Measurements from ENCODE around the gene TXK. TPM values are rescaled to one million over a fixed set of nuclear protein-coding genes. Genes with fewer than 3 reads are reported as not detected.
A peak's percentile ranks its signal among the peaks of the same experiment; 100 is the strongest.

TXK gene
- polyA plus RNA-seq, 1 of the 3 experiments (the other 2 are of a cell fraction), result 0.61 TPM

DNA sequence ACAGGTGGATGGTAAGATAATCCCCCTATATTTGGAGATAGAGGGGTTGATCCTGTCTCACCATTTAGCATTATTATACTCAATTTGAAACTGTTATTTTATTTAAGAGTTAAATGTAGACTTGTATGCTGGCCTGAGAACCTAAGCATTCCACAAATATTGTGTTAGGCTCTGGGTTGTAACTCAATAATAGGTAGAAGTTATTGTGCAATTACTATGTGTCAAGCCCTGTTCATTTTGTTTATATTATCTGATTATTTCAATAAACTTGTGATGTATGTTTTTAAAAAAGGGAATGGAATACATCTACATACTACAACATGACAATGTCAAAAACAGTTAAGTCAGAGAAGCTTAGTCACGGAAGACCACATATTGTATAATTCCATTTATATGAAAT is 13.6 kb upstream of the TXK start:
- Histone ChIP-seq H3K27me3 (ENCODE audit: insufficient read depth) (no peaks in the 10 kb centered on the region), H3K79me2 (ENCODE audit: insufficient read depth) (no peaks in the 10 kb centered on the region), H3K9me2 (no peaks in the 10 kb centered on the region), H3F3A (replicated peaks; ENCODE audit: insufficient read depth) (no peaks in the 10 kb centered on the region), H3K27ac (ENCODE audit: low read depth in 2 of 2, low read length in 1 of 2) (no peak overlapping the region), H4K20me1 (ENCODE audit: insufficient read depth) (no peaks in the 10 kb centered on the region), H2AFZ (ENCODE audit: low read depth) (no peak overlapping the region), H3K4me1 (ENCODE audit: control insufficient read depth in 1 of 2, insufficient read depth in 2 of 2, low read depth in 1 of 2, low read length in 1 of 2) (no peaks in the 10 kb centered on the region), H3K4me3 (ENCODE audit: low read depth in 2 of 2, low read length in 1 of 2) (no peak overlapping the region), H3K9me3 (no peaks in the 10 kb centered on the region), H3K4me2 (no peak overlapping the region), H3K36me3 (replicated peaks in 1 of 2; ENCODE audit: control insufficient read depth in 1 of 2, insufficient read depth in 2 of 2, low read length in 1 of 2) (no peaks in the 10 kb centered on the region), H3K9ac (no peak overlapping the region)
- TF ChIP-seq, protein P1, sequence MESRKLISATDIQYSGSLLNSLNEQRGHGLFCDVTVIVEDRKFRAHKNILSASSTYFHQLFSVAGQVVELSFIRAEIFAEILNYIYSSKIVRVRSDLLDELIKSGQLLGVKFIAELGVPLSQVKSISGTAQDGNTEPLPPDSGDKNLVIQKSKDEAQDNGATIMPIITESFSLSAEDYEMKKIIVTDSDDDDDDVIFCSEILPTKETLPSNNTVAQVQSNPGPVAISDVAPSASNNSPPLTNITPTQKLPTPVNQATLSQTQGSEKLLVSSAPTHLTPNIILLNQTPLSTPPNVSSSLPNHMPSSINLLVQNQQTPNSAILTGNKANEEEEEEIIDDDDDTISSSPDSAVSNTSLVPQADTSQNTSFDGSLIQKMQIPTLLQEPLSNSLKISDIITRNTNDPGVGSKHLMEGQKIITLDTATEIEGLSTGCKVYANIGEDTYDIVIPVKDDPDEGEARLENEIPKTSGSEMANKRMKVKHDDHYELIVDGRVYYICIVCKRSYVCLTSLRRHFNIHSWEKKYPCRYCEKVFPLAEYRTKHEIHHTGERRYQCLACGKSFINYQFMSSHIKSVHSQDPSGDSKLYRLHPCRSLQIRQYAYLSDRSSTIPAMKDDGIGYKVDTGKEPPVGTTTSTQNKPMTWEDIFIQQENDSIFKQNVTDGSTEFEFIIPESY (IDR thresholded peaks at IDR 0.05; ENCODE audit: borderline replicate concordance, low read depth), result no peak
- no peak for TF ChIP-seq JUND (IDR thresholded peaks at IDR 0.05)
- TF ChIP-seq EP300 (IDR thresholded peaks at IDR 0.05; ENCODE audit: borderline replicate concordance in 1 of 2, low read depth in 1 of 2, low read length in 1 of 2), result no peak
- TF ChIP-seq, protein P2, sequence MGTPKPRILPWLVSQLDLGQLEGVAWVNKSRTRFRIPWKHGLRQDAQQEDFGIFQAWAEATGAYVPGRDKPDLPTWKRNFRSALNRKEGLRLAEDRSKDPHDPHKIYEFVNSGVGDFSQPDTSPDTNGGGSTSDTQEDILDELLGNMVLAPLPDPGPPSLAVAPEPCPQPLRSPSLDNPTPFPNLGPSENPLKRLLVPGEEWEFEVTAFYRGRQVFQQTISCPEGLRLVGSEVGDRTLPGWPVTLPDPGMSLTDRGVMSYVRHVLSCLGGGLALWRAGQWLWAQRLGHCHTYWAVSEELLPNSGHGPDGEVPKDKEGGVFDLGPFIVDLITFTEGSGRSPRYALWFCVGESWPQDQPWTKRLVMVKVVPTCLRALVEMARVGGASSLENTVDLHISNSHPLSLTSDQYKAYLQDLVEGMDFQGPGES (IDR thresholded peaks at IDR 0.05; ENCODE audit: low read depth, low read length), result no peak
- TF ChIP-seq MXI1 (IDR thresholded peaks at IDR 0.05; ENCODE audit: low read depth, low read length), result no peak
- TF ChIP-seq RXRA (IDR thresholded peaks at IDR 0.05; ENCODE audit: borderline replicate concordance, low read depth), result no peak
- no peak for TF ChIP-seq GATA2 (CRISPR knock-in tag; IDR thresholded peaks at IDR 0.05)
- TF ChIP-seq, protein P3, sequence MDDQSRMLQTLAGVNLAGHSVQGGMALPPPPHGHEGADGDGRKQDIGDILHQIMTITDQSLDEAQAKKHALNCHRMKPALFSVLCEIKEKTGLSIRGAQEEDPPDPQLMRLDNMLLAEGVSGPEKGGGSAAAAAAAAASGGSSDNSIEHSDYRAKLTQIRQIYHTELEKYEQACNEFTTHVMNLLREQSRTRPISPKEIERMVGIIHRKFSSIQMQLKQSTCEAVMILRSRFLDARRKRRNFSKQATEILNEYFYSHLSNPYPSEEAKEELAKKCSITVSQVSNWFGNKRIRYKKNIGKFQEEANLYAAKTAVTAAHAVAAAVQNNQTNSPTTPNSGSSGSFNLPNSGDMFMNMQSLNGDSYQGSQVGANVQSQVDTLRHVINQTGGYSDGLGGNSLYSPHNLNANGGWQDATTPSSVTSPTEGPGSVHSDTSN (IDR thresholded peaks at IDR 0.05), result no peak
- TF ChIP-seq FOXJ3 (CRISPR knock-in tag; IDR thresholded peaks at IDR 0.05), result no peak
- TF ChIP-seq YY1 (IDR thresholded peaks at IDR 0.05; ENCODE audit: low read depth), result no peak
- TF ChIP-seq RFX5 (IDR thresholded peaks at IDR 0.05; ENCODE audit: low read length), result no peak
- TF ChIP-seq SIN3A (IDR thresholded peaks at IDR 0.05; ENCODE audit: borderline replicate concordance, low read depth, low read length), result no peak
- no peak for TF ChIP-seq SMC3 (IDR thresholded peaks at IDR 0.05; ENCODE audit: low read depth, low read length)
- no peak for TF ChIP-seq TCF12 (IDR thresholded peaks at IDR 0.05)
- CTCF ChIA-PET, result no interaction called here
- DNase-seq, result no peak
- POLR2A ChIA-PET, result no interaction called here
- 93% methylated on average over 1 of the region's 1 CpG for WGBS (ENCODE audit: low lambda C conversion rate)

DNA sequence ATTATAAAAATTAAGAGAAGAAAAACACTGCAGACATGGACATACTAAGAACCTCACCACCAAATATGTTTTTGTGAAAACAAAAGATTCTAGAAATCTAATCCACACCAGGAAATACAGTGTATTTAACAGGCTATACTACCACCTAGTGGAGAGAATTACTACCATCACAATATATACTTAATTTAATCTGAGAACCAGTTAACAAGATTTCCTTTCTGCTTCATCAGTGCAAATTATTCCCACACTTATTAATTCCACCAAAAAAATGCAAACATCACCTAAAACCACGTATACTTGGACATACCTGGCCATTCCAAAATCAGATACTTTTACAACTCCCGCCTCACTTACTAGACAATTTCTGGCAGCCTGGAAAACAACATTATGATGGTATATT is 7.0 kb upstream of the TXK start:
- peak; percentile 48 for DNase-seq
- no peak overlapping the region for H3K27ac ChIP-seq (ENCODE audit: low read depth in 2 of 2, low read length in 1 of 2)
- TF ChIP-seq TEAD4 (IDR thresholded peaks at IDR 0.05; ENCODE audit: borderline replicate concordance, insufficient read depth), result no peak
- TF ChIP-seq RAD21 (IDR thresholded peaks at IDR 0.05; ENCODE audit: low read length), result peak; percentile 70
- TF ChIP-seq, protein P4, sequence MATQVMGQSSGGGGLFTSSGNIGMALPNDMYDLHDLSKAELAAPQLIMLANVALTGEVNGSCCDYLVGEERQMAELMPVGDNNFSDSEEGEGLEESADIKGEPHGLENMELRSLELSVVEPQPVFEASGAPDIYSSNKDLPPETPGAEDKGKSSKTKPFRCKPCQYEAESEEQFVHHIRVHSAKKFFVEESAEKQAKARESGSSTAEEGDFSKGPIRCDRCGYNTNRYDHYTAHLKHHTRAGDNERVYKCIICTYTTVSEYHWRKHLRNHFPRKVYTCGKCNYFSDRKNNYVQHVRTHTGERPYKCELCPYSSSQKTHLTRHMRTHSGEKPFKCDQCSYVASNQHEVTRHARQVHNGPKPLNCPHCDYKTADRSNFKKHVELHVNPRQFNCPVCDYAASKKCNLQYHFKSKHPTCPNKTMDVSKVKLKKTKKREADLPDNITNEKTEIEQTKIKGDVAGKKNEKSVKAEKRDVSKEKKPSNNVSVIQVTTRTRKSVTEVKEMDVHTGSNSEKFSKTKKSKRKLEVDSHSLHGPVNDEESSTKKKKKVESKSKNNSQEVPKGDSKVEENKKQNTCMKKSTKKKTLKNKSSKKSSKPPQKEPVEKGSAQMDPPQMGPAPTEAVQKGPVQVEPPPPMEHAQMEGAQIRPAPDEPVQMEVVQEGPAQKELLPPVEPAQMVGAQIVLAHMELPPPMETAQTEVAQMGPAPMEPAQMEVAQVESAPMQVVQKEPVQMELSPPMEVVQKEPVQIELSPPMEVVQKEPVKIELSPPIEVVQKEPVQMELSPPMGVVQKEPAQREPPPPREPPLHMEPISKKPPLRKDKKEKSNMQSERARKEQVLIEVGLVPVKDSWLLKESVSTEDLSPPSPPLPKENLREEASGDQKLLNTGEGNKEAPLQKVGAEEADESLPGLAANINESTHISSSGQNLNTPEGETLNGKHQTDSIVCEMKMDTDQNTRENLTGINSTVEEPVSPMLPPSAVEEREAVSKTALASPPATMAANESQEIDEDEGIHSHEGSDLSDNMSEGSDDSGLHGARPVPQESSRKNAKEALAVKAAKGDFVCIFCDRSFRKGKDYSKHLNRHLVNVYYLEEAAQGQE (IDR thresholded peaks at IDR 0.05; ENCODE audit: low read depth, low read length), result no peak
- TF ChIP-seq GATA2 (CRISPR knock-in tag; IDR thresholded peaks at IDR 0.05), result no peak
- no peak for TF ChIP-seq JUND (IDR thresholded peaks at IDR 0.05)
- no peak for TF ChIP-seq NFIC (IDR thresholded peaks at IDR 0.05; ENCODE audit: borderline replicate concordance)
- TF ChIP-seq, protein P5, sequence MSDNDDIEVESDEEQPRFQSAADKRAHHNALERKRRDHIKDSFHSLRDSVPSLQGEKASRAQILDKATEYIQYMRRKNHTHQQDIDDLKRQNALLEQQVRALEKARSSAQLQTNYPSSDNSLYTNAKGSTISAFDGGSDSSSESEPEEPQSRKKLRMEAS (IDR thresholded peaks at IDR 0.05; ENCODE audit: low read depth), result no peak
- TF ChIP-seq, protein P6, sequence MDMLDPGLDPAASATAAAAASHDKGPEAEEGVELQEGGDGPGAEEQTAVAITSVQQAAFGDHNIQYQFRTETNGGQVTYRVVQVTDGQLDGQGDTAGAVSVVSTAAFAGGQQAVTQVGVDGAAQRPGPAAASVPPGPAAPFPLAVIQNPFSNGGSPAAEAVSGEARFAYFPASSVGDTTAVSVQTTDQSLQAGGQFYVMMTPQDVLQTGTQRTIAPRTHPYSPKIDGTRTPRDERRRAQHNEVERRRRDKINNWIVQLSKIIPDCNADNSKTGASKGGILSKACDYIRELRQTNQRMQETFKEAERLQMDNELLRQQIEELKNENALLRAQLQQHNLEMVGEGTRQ (IDR thresholded peaks at IDR 0.05; ENCODE audit: borderline replicate concordance, low read depth, low read length), result no peak

More for the DNA sequence above, 7.0 kb upstream of the TXK start:
- H3K9me3 ChIP-seq, result no peaks in the 10 kb centered on the region
- peaks cover 0 to 17% of the 10 kb centered on the region in 2 experiments; a peak in 1 of 4 replicates for H3K4me1 ChIP-seq (ENCODE audit: control insufficient read depth in 1 of 2, insufficient read depth in 2 of 2, low read depth in 1 of 2, low read length in 1 of 2)
- no peaks in the 10 kb centered on the region for H3K79me2 ChIP-seq (ENCODE audit: insufficient read depth)
- H3K27me3 ChIP-seq (ENCODE audit: insufficient read depth), result no peaks in the 10 kb centered on the region
- no peaks in the 10 kb centered on the region for H3F3A ChIP-seq (replicated peaks; ENCODE audit: insufficient read depth)
- no peaks in the 10 kb centered on the region for H4K20me1 ChIP-seq (ENCODE audit: insufficient read depth)
- no peaks in the 10 kb centered on the region for H3K9me2 ChIP-seq
- no peak overlapping the region for H3K4me2 ChIP-seq
- H3K4me3 ChIP-seq (ENCODE audit: low read depth in 2 of 2, low read length in 1 of 2), result no peak overlapping the region; a peak in 1 of 4 replicates
- H3K9ac ChIP-seq, result no peak overlapping the region
- no peaks in the 10 kb centered on the region for H3K36me3 ChIP-seq (replicated peaks in 1 of 2; ENCODE audit: control insufficient read depth in 1 of 2, insufficient read depth in 2 of 2, low read length in 1 of 2)
- POLR2A ChIA-PET, result no interaction called here
- WGBS (ENCODE audit: low lambda C conversion rate), result 47% methylated on average over 2 of the region's 2 CpGs
- CTCF ChIA-PET, result interaction anchor here (0.7 kb wide), 1 partner anchor 9 kb away, joined by 3 read pairs; no protein-coding TSS in a partner anchor
- no peak overlapping the region for H2AFZ ChIP-seq (ENCODE audit: low read depth)
